Stimulated activated CD8-positive, alpha-beta memory T cell treated with anti-CD3 and anti-CD28 coated beads, Interleukin-12 subunit alpha, Interleukin-12 subunit beta, amount 100 ng/mL, for 4 hours (primary cell): Measurements from ENCODE around the gene PCDHGB3.

Source experiments
- DNase-seq: peaks from one replicate; pipeline ENCODE4 v3.0.0-alpha.2; 2020; ENCODE audit warnings: low read depth

The PCDHGB3 gene

GRCh38 chr5:141419074-141419880 lies 49.2 kb downstream of the PCDHGB3 start:
- DNase-seq = no peak

- no peak for DNase-seq
Observed at GRCh38 chr5:141420855-141421488, 50.9 kb downstream of the PCDHGB3 start, which contains the start of gene PCDHGA11. TSS of gene PCDHGA11 (plus strand) at chr5:141421051. CDS start at chr5:141421228, 177 bp downstream.

- DNase-seq = no peak
Observed at GRCh38 chr5:141421489-141421855, 51.4 kb downstream of the PCDHGB3 start.
